HG03342 (cell line): ENCODE measurements around the gene ALG3.

Source experiments
- ATAC-seq: cut with Tn5 transposase; IDR thresholded peaks from one replicate; pipeline ENCODE4 v1.9.1; 2021; ENCODE audit warnings: mild to moderate bottlenecking, moderate library complexity; ENCODE audit not compliant: unreplicated experiment

Gene ALG3

DNA sequence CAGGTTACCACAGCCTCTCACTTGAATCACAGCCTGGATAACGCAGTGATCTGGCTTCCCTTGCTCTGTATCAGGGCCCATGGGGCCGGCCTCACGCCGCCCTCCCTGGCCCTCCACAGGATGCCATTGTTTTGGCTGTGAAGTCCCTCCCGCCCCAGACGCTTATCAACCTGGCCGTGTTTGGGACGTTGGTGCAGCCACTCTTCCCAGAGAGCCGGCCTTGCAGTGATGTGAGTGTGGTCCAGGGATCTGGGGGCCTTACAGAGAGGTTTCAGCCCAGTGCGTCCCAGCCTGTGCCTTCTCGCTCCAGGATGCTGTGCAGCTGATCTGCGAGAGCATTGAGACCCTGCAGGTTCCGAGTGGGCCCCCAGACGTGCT lies 12.7 kb downstream of the ALG3 start:
- ATAC-seq, result no peak

- ATAC-seq, result no peak
These were observed 13.3 kb downstream of the ALG3 start for GRCh38 chr3:184235381-184236032.

- no peak for ATAC-seq
These were observed 13.9 kb downstream of the ALG3 start for GRCh38 chr3:184234671-184235380.

DNA sequence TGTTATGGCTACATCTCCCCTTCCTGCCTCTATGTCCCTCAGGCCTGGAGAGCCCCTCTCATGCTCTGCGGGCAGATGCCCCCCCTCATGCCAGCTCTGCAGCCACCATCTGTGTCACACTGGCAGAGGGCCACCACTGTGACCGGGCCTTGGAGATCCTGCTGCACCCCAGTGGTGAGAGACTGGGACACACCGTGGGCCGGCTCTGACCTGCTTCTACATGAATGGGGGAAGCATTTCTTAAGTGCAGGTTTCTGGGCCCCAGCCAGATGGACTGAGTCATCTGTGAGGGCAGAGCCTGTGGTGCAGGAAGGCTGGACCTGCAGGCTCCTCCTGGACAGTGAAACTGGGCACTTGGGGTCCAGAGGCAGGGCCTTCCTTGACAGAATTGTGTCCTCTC lies 14.5 kb downstream of the ALG3 start:
- no peak for ATAC-seq

- ATAC-seq, result no peak
These were observed 15.5 kb downstream of the ALG3 start for GRCh38 chr3:184233127-184233843.

DNA sequence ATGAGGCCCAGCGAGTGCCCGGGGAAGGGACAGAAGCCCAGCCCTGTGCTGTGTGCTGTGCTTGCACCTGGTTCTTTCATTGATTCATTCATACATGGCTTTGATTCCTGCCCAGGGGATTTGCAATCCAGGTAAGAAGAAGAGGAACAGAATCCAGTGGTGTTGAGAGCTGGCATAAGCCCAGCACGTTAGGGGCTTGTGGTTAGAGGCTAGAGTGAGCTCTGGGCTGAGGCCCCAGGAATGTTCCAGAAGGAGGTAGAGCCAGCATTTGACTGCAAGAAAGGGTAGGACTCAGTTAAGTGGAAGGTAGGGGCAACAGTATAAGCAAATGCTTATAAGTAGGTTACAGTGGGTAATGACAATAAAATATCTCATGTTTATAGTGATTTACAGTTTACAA lies 17.1 kb downstream of the ALG3 start:
- no peak for ATAC-seq

- no peak for ATAC-seq
These were observed 17.9 kb downstream of the ALG3 start for GRCh38 chr3:184230603-184231528.

DNA sequence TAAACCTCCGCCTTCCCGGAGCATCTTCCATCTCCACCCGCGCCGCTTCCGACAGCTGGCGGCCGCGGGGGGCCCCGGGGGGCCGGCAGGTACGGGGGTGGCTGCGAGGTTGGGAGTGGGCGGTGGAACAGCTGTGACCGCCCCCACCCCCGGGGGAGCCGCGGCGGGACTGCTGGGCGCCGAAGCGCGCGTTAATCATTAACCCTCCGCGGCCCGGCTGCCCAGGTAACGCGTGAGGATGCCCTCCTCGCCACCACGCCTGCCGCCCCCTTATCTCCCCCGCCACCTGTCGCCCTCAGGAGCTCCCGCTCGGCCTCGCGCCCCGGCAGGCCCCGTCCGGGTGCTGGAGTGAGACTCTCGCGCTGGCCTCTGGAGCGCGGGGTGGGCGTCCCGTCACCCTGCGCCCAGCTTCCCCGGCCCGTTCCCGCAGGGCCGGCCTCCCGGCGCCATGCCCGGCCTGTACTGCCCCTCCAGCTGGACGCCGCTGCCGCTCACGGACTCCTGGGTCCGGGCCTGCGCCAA lies 18.6 kb downstream of the ALG3 start:
- ATAC-seq, result no peak

DNA sequence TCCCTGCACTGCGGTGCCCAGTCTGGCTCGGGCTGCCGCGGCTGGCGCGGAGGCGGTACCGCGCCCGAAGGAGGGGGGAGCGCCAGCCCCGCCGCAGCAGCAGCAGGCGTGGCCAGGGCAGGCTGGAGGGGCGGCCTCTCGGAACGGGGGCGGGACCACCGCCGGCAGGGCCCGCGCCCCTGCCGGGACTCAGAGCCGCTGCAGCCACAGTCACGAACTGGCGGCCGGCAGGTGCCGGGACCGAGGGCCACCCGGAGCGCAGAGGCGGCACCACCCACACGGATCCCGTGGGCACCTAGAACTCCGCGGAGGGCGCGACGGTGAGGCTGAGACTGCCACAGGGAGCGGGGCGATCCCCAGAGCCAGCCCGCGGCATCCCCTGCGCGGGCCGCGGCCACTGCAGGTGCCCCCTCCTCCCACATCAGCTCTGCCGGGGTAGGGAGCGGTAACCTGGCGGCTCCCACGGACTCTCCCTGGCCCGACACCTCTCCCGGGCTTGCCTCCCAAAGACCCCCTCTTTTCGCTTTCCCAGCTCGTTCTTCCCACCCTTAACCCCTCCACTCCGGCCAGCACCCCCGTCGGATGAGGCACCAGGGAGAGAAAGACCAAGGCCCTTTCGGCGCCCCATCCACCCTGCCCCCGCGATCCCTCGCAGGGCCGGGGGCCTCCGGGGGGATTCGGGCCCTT lies 19.2 kb downstream of the ALG3 start, which contains the start of gene VWA5B2:
Gene VWA5B2, plus strand, starts transcription at position 192 of the 687 bp plus-strand sequence. CDS start 944 bp downstream, outside the sequence.
- ATAC-seq, result peak; percentile 82

DNA sequence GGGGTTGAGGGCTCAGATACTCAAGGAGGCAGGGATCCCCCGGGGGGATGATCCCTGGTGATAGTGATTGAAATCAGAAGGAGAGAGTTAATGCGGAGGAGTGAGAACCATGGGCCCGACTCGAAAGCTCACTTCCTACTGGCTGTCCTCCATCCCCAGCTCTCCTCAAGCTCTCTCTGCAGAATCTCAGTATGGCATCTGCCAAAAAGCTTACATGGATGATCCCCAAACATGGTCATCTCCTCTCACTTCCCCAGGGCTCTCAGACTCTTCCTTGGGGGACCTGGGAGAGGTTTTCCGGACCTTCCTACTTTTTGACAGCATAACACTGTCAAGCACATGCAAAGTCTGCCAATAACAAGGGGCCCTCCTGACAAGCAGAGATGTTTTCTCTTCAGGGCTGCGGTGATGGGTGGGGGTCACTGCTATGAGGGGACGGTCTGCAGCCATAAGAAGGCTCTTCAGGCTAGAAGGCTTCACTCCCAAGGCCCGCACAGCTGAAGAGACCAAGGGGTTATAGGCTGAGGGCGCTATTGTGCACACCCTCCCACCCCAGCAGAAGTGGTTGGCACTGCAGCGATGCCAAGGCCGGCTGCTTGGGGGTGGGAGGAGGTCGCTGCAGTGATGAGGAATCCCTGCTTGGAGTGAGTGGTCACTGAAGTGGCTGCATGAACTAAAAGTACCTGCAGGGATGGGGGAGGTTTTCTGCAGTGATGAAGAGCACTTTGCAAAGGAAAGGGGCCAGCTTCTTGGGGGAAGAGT lies 20.2 kb downstream of the ALG3 start:
- no peak for ATAC-seq

DNA sequence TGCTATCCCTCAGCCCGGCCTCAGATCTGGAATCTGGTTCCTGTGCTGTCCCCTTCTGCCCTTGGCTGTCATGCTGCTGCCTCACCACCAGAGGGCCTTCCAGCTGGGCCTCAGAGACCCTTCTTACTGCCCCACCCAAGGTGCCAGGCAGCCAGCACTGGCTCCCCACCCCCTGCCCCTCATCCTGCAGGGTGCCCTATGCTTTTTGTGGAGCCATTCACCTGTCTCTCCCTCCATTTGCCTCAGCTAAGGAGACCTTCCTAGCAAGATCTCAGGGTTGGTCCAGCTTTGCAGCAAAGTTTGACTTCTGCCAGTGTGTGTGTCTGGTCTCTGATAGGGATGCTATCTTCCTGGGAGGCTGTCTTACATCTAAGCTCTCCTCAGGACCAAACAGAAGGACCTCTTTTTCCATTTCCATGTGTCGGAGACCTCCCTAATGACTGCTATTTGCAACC lies 21.3 kb downstream of the ALG3 start:
- ATAC-seq, result no peak

GRCh38 chr3:184223946-184224345 lies 24.8 kb downstream of the ALG3 start:
- no peak for ATAC-seq

DNA sequence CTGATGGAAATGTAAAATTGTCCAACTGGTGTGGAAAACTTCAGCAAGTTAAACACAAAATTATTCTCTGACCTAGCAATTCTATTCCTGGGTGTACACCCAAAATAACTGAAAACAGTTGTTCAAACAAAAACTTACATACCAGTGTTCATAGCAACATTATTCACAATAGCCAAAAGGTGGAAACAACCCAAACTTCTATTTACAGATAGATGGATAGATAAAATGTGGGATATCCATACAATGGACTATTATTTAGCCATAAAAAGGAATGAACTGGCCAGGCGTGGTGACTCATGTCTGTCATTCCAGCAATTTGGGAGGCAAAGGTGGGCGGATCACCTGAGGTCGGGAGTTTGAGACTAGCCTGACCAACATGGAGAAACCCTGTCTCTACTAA lies 26.2 kb downstream of the ALG3 start:
- no peak for ATAC-seq

- ATAC-seq, result no peak
These were observed 29.9 kb downstream of the ALG3 start for GRCh38 chr3:184218814-184219213.

GRCh38 chr3:184211718-184212117 lies 37.0 kb downstream of the ALG3 start:
- ATAC-seq, result no peak

DNA sequence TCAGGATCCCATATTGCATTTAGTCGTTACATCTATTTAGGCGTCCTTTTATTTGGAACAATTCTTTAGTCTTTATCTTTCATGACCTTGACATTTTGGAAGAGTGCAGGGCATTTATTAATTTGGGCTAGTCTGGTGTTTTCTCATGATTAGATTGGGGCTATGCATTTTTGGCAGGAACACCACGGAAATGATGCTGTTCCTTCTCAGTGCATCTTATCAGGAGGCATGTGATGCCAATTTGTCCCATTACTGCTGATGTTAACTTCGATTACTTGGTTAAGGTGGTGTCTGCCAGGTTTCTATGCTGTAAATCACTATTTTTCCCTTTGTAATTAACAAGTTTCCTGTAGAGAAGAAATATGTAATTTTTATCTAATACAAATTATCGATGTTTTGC lies 37.5 kb downstream of the ALG3 start:
- no peak for ATAC-seq

DNA sequence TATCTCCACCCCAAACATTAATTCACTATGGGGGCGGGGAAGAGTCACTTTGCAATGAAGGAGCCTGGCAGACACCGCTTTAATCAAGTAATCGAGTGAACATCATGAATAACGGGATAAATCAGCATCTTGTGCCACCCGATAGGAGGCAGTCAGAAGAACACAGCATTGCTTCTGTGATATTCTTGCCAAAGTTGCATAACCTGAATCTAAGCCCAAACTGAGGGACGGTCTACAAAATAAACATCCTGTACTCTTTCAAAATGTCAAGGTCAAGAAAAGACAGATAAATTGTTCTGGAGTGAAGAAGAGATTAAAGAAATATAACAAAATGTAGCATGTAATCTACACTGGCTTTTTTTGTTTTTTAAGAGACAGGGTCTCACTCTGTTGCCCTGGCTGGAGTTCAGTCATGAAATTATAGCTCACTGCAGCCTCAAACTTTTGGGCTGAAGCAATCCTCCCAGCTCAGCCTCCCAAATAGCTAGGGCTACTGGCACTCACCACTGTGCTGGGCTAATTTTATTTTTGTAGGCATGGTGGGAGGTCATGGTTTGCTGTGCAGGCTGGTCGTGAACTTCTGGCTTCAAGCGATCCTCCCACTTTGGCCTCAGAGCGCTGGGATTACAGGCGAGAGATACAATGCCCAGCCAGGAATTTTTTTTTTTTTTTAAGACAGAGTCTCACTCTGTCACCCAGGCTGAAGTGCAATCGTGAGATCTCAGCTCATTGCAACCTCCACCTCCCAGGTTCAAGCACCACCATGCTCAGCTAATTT lies 39.4 kb downstream of the ALG3 start:
- ATAC-seq, result no peak

- no peak for ATAC-seq
These were observed 45.2 kb downstream of the ALG3 start for GRCh38 chr3:184203526-184203925.

- ATAC-seq, result no peak
These were observed 47.9 kb downstream of the ALG3 start for GRCh38 chr3:184200825-184201224.
